Stimulated activated naive CD8-positive, alpha-beta T cell treated with anti-CD3 and anti-CD28 coated beads, Interleukin-15, amount 100 ng/mL, for 72 hours (primary cell): Measurements from ENCODE around the gene DAPK2.
A peak's percentile ranks its signal among the peaks of the same experiment; 100 is the strongest.
"Not testable (repeated sequence)": the region's sequence is repeated elsewhere in the genome, so short reads cannot be mapped to it uniquely, and the experiment has no call there.

ENCODE experiments used
- ATAC-seq: fragments of 150-1000 bp; cut with Tn5 transposase; 2 replicates; pipeline ENCODE4 v1.10.0; 2021; ENCODE audit warnings: mild to moderate bottlenecking, moderate library complexity
- DNase-seq, 2 donors: peaks; one replicate each; pipeline ENCODE4 v3.0.0; 2021 to 2022
- H3K27ac Mint-ChIP-seq, 2 donors: one replicate each; pipeline ENCODE4 v1.8.0; 2022; ENCODE audit warnings: mild to moderate bottlenecking in 2 of 2, mixed read lengths in 2 of 2, moderate library complexity in 2 of 2
- H3K27me3 Mint-ChIP-seq: one replicate; pipeline ENCODE4 v1.8.0; 2022; ENCODE audit warnings: mixed read lengths
- H3K4me1 Mint-ChIP-seq: one replicate; pipeline ENCODE4 v1.8.0; 2022; ENCODE audit warnings: mild to moderate bottlenecking, mixed read lengths
- H3K4me3 Mint-ChIP-seq, 2 donors: one replicate each; pipeline ENCODE4 v1.8.0; 2022; ENCODE audit warnings: mild to moderate bottlenecking in 2 of 2, mixed read lengths in 2 of 2, moderate library complexity in 1 of 2
- H3K9me3 Mint-ChIP-seq, 2 donors: one replicate each; pipeline ENCODE4 v1.8.0; 2022; ENCODE audit warnings: mixed read lengths in 2 of 2

The DAPK2 gene

DNA sequence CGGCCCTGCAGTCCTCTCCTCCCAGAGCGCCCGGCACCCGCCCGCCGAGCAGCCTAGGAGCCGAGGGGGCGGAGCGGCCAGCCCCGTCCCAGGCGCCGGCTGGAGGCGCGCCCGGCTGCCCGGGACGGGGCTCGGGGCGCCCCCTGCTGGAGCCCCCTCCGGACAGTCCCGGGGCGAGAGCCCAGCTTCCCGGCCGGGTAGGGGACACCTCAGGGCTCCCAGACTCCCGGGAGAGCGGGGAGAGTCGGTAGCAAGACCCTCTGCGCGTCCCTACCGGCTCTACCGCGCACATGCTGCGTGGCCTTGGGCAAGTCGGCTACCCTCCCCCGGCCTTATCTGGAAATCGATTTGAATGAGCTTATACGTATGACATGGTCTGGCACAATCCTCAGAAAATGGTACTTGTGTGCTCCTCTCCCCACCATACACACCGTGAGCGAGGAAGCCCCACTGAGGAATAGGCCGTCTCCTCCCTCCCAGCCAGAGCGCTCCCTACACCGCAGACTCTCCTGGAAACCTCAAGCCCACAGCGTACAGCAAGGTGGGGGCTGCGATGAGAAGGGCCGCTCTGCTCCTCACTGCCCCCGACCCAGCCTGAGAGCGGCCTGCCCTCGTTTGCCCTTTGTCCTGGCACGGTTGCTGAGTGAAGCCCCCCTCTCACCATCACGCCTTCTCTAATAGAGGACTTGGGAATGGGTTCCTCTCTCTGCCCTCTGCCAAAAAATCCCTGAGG, at the start of gene DAPK2:
DAPK2 (minus strand) TSS at position 65 of the 733 bp plus-strand sequence. CDS start 6,224 bp downstream, outside the sequence.
- H3K27ac Mint-ChIP-seq, result no peak within 1 kb of the TSS
- ATAC-seq (peak; percentile 87), DNase-seq (peak; percentile 60 to 77)
- peaks cover 21% of the 10 kb centered on the region for H3K4me1 Mint-ChIP-seq
- H3K4me3 Mint-ChIP-seq, result peak within 1 kb of the TSS; percentile 80 to 81
- peaks cover 48% of the 10 kb centered on the region for H3K27me3 Mint-ChIP-seq
- no peaks in the 10 kb centered on the region for H3K9me3 Mint-ChIP-seq

DNA sequence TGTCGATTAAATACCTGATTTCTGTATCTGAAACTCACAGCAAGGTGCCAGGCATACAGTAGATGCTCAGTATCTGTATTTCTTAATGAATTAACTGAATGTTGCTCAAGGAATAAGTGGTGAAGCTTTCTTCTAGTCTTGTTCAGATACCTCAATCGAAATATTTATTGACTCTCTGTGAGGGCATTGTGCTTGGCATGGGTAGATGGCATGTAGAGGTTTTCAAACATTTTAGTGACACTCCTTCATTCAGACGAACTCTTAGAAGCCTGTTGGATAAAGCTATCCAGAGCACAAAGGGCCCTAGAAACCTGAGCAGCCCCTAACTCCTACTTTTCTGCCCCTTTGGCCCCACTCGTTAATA, 49.1 kb upstream of the DAPK2 start:
- Mint-ChIP-seq H3K27ac (peak overlapping the region; percentile 99), H3K27me3 (no peaks in the 10 kb centered on the region), H3K4me1 (peaks cover 71% of the 10 kb centered on the region), H3K9me3 (no peaks in the 10 kb centered on the region), H3K4me3 (peak overlapping the region; percentile 99 to 100)
- ATAC-seq, result no peak
- DNase-seq, result no peak

DNA sequence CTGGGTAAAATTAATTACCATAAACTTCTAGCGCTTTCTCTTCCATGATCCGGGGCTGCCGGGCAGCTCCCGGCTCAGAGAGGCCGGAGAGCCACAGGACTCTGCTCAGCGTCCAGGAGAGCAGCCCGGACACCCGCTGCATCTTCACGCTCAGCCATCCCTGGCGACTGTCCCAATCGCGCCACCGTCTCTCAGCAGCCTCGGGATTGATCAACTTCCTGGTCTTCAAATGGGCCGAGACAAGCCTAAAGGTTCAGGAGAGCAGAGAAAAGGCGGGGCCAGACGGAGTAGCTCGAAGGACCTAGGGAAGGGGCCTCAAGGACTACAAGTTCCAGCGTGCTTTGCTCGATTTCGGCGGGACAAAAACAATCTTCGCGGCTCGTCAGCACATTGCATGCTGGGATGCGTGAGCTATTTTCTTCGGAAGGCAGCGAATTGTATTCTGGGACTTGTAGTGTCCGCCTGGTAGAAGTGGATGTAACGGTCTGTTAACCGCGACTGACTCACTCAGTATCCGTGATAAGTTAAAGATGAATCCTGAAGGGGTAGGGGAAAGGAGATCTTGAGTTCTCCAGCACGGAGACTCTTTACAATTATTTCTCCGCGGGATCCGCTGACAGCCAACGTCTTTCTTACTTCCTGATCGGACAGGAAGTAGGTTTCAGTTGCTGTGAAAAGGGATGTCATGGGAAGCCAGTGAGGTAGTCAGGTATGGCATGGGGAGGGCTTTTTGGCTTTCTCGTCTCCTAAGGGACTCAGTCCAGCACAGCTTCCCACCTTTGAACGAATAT, 47.5 kb upstream of the DAPK2 start, which contains the start of gene CIAO2A:
CIAO2A (minus strand) TSS at position 212 of the 791 bp plus-strand sequence; CDS start at position 142, 70 bp downstream.
- peak; percentile 88 for ATAC-seq
- peaks cover 66% of the 10 kb centered on the region for H3K4me1 Mint-ChIP-seq

DNA sequence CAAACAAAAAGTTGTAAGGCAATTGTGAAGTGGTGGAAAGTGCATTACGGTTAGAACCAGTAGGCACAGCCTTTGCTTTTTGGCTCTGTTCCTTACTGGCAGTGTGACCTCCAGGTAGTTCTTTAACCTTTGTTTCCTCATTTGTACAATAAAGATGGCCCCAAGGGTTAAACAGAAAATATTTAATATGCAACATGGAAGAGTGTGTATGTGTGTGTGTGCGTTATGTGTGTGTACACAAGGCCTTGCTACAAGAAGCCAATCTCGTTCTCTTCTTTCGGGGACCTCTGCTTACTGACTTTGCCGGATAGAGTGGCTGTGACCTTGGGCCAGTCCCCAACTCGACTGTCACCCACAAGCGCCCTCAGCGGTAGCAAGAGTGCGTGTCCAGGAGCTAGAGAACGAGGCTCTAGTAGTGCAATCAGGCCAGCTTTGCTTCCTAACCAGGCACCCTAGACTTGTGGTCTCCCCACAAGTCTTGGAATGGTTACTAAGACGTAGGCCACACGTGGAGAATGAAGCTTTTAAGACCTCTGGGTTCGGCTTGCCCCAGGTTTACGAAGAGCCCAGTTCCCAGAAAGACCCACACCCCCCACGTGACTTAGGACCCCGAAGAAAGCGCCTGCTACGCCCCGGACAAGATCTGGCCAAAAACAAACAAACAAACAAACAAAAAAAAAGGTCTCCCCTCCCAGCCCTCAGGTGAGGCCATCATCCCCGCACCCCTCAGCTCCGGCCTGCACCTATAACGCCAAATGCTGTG, 46.8 kb upstream of the DAPK2 start:
- Mint-ChIP-seq H3K4me1 (peaks cover 63% of the 10 kb centered on the region), H3K27ac (peak overlapping the region; percentile 99), H3K9me3 (no peaks in the 10 kb centered on the region), H3K4me3 (peak overlapping the region; percentile 99 to 100), H3K27me3 (no peaks in the 10 kb centered on the region)
- ATAC-seq (peak; percentile 29), DNase-seq (peak; percentile 48 to 62)

More for the DNA sequence above, 47.5 kb upstream of the DAPK2 start, which contains the start of gene CIAO2A:
- Mint-ChIP-seq H3K27me3 (no peaks in the 10 kb centered on the region), H3K4me3 (peak within 1 kb of the TSS; percentile 99 to 100), H3K9me3 (no peaks in the 10 kb centered on the region), H3K27ac (peak within 1 kb of the TSS; percentile 99)
- DNase-seq, result peak; percentile 91 to 96

DNA sequence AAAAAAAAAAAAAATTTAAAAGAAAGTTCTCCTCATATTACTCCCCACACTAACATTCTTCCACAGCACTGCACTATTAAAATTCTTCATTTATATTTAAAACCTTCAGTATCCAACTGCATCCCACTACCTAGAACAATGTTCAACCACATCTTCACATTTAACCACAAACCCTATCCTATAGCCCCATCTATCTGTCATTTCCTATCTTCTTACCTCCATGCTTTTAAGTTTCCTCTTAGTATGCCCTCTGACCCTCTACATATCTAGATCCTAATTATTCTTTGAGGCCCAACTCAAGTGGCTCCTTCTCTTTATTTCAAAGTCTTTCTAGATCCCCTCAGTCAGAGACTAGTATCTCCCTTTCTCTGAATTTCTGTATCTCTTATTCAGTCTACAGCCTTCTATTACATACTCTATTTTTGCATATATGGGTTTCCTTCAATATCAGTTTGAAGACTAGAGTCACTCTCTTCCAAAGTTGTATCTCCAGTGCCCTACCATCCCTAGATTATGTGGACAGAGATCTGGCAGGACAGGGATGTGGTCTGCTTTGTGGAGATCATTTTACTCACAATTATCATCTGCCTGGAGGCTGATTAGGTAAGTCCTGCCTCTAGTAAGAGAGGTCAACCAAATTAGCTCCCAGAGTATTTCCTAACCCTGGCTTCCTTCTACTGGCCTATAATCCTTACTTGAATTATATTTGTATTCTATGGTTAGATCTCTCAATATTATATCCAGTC, 46.0 kb upstream of the DAPK2 start:
- peak overlapping the region; percentile 99 for H3K27ac Mint-ChIP-seq
- ATAC-seq (no peak), DNase-seq (no peak)
- peak overlapping the region; percentile 99 to 100 for H3K4me3 Mint-ChIP-seq
- no peaks in the 10 kb centered on the region for H3K9me3 Mint-ChIP-seq
- H3K4me1 Mint-ChIP-seq, result peaks cover 55% of the 10 kb centered on the region
- H3K27me3 Mint-ChIP-seq, result no peaks in the 10 kb centered on the region

DNA sequence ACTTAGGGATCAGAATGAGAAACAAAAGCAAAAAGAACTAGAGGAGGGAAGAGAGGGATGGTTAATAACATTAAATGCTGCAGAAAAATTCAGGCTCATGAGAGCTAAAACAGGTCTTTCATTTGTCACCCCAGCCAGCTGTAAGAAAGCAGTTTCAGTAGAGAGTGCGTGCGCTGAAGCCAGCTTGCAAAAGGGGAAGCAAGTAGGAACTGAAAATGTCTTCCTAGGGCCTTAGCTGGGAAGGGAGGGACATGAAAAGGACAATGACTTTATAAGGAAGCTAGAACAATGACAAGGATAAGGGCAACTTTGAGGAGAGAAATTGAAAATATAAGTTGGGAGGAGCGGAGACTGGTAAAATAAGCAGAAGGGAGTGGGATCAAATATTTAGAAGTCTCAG, 44.2 kb upstream of the DAPK2 start:
- Mint-ChIP-seq H3K4me1 (peaks cover 41% of the 10 kb centered on the region), H3K9me3 (no peaks in the 10 kb centered on the region), H3K4me3 (peak overlapping the region in 1 of 2 donors; percentile 31), H3K27ac (peak overlapping the region in 1 of 2 donors; percentile 62), H3K27me3 (no peaks in the 10 kb centered on the region)
- DNase-seq, result no peak
- ATAC-seq, result no peak

DNA sequence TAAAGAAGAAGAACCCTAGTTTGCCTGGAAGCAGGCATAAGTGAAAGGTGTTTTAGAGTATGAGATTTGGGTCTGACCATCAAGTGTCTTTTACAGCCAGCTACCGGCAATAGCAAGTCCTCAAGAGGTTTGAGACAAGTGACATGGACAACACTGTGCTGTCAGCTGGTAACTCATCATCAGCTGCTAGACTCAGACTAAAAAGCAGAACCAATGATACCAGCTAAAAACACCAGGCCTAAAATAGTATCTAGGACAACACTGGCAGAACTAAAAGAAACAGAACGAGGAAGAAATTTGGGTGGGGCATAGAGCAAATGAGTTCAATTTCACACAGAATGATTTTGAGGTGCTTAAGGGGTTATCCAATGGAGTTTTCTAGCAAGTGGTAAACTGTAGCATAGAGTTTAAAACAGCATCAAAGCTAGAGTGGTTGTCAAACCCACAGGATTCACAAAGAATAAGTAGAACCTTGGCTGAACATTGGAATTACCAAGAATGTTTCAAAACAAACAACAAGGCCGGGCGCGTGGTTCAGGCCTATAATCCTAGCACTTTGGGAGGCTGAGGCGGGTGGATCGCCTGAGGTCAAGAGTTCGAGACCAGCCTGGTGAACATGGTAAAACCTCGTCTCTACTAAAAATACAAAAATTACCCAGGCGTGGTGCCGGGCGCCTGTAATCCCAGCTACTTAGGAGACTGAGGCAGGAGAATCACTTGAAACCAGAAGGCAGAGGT, 43.4 kb upstream of the DAPK2 start:
- H3K4me3 Mint-ChIP-seq, result no peak overlapping the region
- H3K27me3 Mint-ChIP-seq, result no peaks in the 10 kb centered on the region
- no peak for DNase-seq
- peaks cover 33% of the 10 kb centered on the region for H3K4me1 Mint-ChIP-seq
- ATAC-seq, result no peak
- H3K9me3 Mint-ChIP-seq, result no peaks in the 10 kb centered on the region
- no peak overlapping the region for H3K27ac Mint-ChIP-seq

DNA sequence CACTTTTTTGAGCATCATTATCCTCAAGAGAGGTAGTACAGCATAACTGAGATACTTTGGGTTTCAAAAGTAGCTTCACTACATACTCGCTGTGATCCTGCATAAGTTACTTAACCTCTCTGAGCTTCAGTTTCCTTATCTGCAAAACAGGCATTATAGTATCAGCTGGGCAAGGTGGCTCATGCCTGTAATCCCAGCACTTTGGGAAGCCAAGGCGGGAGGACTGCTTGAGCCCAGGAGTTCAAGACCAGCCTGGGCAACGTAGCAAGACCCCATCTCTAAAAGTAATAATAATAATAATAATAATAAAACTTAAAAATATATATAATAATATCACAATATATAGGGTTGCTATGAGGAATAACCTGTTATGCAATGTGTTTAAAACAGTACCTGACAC, 36.5 kb upstream of the DAPK2 start:
- Mint-ChIP-seq H3K4me3 (no peak overlapping the region), H3K27me3 (no peaks in the 10 kb centered on the region), H3K27ac (no peak overlapping the region), H3K9me3 (no peaks in the 10 kb centered on the region), H3K4me1 (no peaks in the 10 kb centered on the region)
- DNase-seq (no peak), ATAC-seq (no peak)

DNA sequence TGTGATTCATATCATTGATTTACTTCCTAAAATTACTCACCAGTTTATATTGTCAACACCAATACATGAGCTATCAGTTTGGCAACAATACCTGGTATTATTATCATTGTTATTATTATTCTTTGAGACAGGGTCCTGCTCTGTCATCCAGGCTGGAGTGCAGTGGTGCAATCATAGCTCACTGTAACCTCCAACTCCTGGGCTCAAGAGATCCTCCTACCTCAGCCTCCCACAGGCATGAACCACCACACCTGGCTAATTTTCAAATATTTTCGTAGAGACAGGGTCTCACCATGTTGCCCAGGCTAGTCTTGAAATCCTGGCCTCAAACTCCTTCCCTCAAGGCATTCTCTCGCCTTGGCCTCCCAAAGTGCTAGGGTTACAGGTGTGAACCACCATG, 27.2 kb upstream of the DAPK2 start:
- not testable (repeated sequence) for H3K9me3 Mint-ChIP-seq, H3K4me3 Mint-ChIP-seq, H3K27me3 Mint-ChIP-seq, DNase-seq, H3K4me1 Mint-ChIP-seq, ATAC-seq, H3K27ac Mint-ChIP-seq

DNA sequence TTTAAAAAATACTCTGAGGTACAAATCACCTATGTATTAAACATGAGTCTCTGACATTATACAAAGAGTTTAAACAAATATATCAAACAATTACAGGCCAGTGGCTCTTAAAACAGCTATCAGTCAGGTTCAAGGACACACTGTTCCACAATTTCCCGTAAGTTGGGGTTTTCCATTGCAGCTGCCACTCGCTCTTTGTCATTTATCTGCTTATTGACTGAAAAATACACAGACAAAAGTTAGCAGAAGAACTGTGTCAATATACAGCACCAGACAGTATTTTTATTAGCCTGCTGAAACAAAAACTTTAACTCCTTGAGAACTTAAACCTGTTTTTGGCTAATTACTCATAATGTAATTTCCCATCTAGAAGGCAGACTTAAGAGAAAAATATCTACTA, 26.5 kb upstream of the DAPK2 start:
- Mint-ChIP-seq H3K27me3 (no peaks in the 10 kb centered on the region), H3K4me1 (peaks cover 3% of the 10 kb centered on the region), H3K27ac (no peak overlapping the region), H3K9me3 (no peaks in the 10 kb centered on the region), H3K4me3 (no peak overlapping the region)
- no peak for ATAC-seq
- DNase-seq, result no peak

DNA sequence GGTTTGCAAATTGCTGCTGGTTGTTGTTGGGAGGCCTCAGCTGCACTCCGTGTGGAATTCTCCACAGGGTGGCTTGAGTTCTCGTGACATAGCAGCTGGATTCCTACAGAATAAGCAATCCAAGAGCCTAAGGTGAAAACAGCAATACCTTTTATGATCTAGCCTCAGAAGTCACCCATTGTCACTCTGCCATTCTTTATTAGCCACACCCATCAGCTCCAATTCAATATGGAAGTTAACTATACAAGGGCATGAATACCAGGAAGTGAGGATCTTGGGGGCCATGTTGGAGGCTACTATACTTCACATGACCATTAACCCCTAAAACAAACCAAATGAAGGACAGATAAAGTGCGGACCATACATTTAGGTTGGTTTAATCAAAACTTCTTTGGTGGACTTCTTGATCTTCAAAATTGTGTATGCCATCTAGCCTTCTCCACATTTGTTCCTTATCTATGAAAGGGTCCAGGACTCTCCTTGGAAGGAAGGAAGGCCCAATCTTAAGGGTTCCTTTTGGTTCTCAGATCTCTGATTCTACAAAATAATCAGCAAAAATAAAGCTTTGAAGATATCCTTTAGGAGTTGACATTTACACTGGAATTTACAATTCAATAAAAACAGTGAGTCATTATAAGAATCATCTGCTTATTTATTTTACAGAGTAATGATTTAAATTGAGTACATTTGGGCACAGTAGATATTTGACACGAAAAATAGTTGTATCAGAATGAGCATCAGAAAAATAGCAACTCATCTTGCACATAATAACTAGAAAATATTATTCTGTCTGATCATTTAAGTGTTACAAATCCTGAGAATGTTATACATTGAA, 25.9 kb upstream of the DAPK2 start:
- Mint-ChIP-seq H3K4me3 (no peak overlapping the region), H3K27me3 (no peaks in the 10 kb centered on the region), H3K4me1 (peaks cover 10% of the 10 kb centered on the region), H3K27ac (no peak overlapping the region), H3K9me3 (no peaks in the 10 kb centered on the region)
- DNase-seq (no peak), ATAC-seq (no peak)

DNA sequence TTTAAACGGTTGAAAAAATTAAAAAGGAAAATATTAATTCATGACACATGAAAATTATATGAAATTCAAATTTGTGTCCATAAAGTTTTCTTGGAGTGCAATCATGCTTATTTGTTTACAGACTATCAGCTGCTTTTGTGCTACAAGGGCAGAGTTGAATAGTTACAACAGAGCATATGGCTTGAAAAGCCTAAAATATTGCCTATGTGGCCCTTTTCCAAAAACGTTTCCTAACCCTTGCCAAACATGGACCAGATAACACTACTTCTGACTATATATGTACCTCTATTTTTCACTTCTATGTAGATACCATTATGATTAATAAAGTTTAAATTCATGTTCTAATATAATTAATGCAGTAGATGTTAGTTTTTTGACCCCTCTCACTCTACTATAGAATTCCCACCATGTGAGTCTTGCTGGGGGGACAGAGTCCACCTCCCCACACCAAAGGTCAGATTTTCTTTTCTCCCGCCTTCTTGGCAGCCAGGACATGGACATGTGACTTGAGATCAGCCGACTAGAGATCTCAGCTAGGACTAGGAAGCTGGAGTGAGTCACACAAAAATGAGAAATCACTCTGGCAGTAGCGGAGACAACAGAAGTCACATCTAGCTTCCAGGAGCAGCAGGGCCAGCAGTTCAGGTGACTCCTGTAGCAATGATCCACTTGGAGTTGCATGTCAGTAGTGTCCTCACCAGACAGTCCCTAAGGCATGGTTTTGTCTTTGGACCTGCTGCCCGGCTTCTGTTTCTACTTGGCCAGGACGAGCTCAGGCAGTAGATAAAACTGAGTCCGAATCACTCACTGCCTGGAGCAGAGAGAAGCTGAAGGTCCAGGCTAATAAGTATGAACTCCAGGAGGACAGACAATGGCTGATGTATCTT, 24.9 kb upstream of the DAPK2 start:
- no peaks in the 10 kb centered on the region for H3K27me3 Mint-ChIP-seq
- H3K4me3 Mint-ChIP-seq, result no peak overlapping the region
- H3K9me3 Mint-ChIP-seq, result no peaks in the 10 kb centered on the region
- peaks cover 10% of the 10 kb centered on the region for H3K4me1 Mint-ChIP-seq
- H3K27ac Mint-ChIP-seq, result no peak overlapping the region
- ATAC-seq (no peak), DNase-seq (no peak)

DNA sequence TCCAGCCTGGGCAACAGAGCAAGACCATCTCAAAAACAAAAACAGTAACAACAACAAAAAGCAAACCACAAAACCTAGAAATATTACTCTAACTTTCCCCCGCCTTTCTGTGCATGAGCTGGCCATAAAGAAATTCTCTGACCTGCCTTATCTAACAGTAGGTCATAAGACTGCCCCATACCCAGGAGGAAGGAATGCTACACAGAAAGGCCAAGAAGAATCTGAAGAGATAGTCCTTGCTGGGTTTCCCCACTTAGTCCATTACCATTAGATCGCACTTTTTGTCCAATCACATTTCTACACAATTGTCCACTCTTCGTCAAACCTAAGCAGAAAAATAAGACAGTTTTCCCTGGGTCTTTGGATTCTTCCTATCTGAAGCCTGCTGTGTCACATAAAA, 23.8 kb upstream of the DAPK2 start:
- Mint-ChIP-seq H3K27me3 (no peaks in the 10 kb centered on the region), H3K27ac (no peak overlapping the region), H3K9me3 (no peaks in the 10 kb centered on the region), H3K4me3 (no peak overlapping the region), H3K4me1 (peaks cover 10% of the 10 kb centered on the region)
- ATAC-seq, result no peak
- DNase-seq, result no peak
